GM19193 (cell line): ENCODE data around the gene ENOX1.

Experiments used
- POLR2A ChIP-seq: IDR thresholded peaks from 4 replicates; pipeline ENCODE4 v1.6.1; 2011; ENCODE audit not compliant: insufficient read depth, insufficient read length; ENCODE audit errors: extremely low read depth

Gene ENOX1

DNA sequence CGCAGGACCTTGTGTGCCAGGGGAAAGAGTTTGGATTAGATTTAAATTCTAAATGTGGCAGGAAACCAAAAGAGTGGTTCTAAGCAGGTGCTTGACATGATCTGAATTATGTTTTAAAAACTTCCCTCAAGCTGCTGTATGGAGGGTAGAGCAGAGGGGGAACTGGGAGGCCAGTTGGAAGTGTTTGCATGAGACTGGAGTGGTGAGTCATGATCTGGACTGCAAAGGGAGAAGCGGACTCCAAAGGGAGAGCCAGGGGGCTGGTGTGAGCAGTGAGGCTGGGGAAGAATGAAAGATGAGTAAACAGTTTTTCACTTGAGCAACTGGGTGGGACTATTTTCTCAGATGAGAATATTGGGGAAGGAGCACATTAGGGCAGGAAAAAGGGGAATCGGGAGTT lies 557.3 kb downstream of the ENOX1 start:
- no peak for TF ChIP-seq POLR2A

GRCh38 chr13:43227721-43228120 lies 559.1 kb downstream of the ENOX1 start:
- TF ChIP-seq POLR2A: no peak

GRCh38 chr13:43223216-43223615 lies 563.6 kb downstream of the ENOX1 start:
- TF ChIP-seq POLR2A: no peak

- no peak for TF ChIP-seq POLR2A
Measured at GRCh38 chr13:43222086-43222485, 564.7 kb downstream of the ENOX1 start.

GRCh38 chr13:43221611-43222010 lies 565.2 kb downstream of the ENOX1 start:
- TF ChIP-seq POLR2A: no peak

DNA sequence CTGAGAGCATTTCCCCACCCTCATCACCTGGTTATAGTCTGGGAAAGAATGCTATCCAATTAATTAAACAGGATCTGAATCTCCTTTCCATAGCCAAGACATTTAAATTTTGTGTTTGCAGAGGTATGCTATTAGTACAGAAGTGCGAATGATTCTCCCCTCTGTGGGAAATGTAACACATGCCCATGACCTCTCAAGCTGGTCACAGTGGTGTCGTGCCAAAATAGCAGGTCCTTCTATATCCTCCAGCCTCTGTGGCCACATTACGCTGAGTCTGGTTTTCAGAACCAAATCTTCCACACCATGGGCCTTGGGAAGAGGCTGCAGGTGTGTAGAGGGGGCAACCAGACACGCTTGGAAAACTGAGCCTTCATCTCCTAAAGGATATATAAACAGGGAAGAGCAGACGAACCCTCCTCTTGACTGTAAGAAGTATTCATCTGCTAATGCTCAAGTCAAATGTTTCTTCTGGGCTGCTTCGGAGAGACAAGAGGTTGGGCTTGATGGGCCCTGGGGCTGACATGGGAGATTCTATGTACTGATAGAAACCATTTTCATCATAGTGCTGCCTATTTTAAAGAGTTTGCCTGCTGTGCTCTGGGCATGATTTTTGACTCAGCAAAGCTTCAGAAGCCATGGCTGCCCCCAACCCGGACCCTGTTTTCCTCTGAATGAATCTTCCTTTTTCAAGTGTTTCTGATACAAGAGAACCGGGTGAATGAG lies 565.7 kb downstream of the ENOX1 start:
- TF ChIP-seq POLR2A: no peak

DNA sequence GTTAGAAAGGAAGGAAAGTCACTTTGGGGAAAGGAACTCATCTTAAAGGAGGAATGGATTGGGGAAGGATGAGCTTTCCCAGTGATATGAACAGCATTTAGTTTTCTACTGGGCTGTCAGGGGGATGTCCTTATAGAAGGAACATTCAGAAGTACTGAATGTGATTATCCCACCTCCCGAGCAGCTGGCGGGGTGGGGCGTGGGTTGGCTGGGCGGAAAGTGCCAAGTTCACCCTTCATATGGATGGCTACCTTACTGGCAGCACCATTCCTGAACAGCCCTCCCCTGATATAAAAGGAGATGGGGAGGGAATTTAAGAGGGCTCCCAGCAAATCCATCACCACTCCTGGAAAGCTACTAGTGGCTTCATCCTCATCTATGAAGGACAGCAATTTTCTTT lies 572.6 kb downstream of the ENOX1 start:
- no peak for TF ChIP-seq POLR2A

DNA sequence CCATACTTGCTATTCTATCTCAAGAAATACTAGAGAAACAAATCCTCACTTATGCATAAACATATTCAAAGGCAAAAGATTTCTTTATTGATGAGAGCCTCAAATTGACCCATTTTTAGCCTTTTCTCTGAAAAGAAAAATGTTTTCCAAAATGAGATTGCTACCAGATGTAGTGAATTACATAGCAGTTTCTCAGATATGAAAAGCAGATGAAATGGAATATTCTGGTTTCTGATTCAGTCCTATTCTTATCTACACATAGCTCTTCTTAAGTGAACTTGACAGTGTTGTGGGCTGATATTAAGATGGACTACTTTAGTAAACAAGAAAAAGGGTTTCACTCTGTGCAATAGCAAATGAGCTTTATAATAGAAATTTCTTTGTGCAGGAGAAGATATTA lies 579.9 kb downstream of the ENOX1 start:
- no peak for TF ChIP-seq POLR2A

DNA sequence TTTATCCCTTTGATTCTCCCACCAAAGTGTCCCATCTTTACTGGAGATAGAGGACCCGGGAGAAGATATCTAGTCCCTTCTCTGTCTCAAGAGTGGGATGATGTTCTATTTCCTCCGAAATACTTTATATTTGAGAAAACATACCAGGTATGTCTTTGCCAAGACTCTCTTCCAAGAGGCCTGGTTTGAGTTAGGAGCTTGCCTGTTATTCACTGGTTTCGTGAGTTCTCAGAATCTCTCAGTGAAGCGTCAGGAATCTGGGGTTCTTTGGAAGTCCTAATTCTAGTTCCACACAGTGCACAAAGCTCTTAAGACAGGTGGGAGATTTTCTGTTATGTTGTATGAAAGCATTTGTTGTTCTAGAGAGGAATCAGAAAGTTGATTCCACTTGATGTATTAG lies 581.4 kb downstream of the ENOX1 start:
- no peak for TF ChIP-seq POLR2A

- no peak for TF ChIP-seq POLR2A
Measured at GRCh38 chr13:43204591-43204990, 582.2 kb downstream of the ENOX1 start.

DNA sequence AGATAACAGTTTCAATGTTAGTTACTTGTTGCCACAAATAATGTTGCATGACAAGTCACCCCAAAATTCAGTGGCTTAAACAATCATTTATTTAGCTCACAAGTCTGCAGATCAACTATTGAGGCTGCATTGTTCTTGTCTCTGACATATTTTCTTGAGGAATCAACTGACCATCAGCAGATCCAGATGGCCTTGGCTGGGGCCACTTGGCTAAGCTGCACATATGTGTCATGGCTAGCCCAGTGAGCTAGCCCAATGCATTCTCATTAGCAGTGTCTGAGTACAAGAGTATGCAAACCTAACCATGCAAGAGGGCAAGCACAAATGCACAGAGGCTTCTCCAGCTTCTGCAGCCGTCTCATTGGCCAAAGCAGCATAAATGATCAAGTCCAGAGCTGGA lies 583.0 kb downstream of the ENOX1 start:
- no peak for TF ChIP-seq POLR2A

DNA sequence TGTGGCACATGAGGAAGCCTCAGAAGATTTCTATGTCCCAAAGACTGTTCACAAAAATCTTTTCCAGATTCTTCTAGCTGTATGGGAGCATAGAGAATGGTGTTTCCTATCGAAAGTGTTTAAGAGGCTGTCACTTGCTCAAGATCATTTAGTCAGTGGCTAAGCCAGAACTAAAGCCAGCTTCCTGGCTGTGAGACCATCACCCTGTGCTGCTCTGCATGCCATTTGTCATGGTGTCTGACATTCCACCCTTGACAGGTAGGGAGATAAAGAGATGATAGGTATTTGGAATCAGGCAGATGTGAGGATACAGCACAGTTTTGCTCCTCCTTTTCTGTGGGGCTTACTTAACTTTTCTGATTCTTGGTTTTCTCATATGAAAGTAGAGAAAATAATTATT lies 586.0 kb downstream of the ENOX1 start:
- TF ChIP-seq POLR2A: no peak

DNA sequence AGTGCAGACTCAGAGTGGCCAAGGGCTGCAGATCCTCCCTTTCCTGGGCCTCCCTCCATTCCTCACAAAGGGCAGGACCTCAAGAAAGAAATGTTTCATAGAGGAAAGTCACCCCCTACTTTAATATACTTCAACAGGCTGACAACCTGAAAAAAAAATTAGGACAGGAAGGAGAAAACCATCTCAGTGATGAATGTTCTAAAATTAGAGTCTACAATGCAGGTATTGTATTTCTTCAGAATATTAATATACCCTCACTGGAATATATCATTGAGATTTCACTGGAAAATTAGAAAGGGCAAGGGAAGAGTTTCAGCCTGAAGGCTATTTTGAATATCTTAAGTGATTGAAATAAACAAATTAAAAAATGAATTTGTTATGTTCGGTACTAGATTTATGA lies 586.5 kb downstream of the ENOX1 start:
- TF ChIP-seq POLR2A: no peak

DNA sequence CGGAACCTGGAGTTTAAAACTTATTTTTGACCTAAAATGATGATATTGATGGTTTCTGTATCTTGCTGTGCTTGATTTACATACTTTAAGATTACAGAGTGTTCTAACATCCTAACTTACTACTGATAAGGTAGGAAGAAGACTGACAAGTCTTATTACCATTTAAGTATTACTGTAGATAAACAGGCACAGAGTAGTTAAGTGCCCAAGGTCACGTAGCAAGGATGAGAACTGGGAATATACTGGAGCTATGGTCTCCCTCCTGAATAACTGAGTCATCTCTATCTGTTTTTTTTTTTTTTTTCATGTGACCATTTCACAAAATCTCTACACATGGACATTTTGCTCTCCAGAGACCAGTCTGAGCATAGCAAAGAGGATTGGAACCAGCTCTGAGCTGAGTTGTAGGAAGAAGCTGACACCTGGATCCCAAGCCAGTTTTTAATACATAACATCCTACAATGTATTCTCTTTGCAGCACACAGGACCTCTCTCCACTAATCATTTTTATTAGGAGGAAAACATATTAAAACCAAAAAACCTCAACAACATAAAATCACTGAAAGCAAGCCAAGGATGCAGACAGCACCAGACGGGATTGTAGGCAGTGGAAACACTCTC lies 589.9 kb downstream of the ENOX1 start:
- no peak for TF ChIP-seq POLR2A

- TF ChIP-seq POLR2A: no peak
Measured at GRCh38 chr13:43196086-43196621, 590.6 kb downstream of the ENOX1 start.

DNA sequence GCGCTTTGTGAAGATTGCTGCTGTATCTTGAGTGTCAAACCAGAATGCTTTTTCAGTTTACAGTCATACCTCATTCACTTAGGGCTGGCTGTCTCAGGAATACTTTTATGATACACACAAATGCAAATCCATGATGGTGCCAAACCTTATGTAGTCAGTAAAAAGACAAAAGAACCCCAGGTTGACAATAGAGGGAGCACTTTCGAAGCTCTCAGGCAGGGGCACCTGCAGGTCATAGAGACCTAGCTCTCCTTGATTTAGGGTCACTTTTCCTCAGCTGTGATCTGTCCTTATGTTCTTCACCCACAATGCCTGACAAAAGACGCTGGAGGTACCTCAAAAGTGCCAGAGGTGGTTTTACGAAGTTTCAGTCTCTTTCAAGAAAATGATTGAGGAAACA lies 591.2 kb downstream of the ENOX1 start:
- no peak for TF ChIP-seq POLR2A

DNA sequence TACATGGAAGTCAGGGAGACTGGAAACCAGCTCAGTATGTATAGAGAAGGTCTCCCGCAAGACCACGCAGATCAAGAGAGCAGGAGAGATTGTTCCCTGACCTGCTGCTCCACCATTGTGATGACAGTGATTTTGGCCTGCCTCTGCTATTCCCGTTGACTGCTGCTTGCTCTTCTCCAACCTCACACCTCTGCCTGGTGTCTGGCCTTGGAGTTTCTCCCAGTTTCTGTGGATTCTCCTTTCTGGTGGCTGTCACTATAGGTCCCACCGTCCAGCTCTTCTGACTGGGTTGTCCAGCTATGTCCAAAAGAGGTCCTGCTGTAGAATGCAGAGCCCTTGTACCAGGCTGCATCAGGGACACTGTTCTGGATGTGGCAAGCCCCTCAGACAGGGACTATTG lies 591.7 kb downstream of the ENOX1 start:
- no peak for TF ChIP-seq POLR2A

- TF ChIP-seq POLR2A: no peak
Measured at GRCh38 chr13:43193789-43194420, 592.9 kb downstream of the ENOX1 start.
